Stimulated activated CD4-positive, alpha-beta T cell treated with anti-CD3 and anti-CD28 coated beads, Interleukin-12 subunit alpha, Interleukin-12 subunit beta, amount 100 ng/mL, for 48 hours (primary cell): ENCODE data around the gene ANKRD40CL.

Source experiments
- DNase-seq, 3 donors: peaks; one replicate each; pipeline ENCODE4 v3.0.0-alpha.2; 2020; ENCODE audit warnings: low read depth in 2 of 3, low spot score in 1 of 3

Gene ANKRD40CL

DNA sequence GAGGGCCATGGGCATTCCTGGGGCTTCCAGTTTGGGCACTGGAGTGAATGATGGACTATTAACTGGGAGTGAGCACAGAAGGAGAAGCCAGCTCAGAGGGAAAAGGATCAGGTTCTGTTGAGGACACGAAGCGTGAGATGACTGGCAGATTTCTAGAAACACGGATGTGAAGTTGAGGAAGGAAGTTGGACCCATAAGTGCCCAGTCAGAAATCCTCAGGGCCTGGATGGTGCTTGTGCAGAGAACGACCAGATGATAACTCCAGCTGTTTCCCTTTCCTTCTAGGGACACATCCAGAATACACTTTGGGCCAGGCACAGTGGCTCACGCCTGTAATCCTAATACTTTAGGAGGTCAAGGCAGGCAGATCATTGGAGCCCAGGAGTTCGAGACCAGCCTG lies 23.3 kb upstream of the ANKRD40CL start:
- DNase-seq = no peak

DNA sequence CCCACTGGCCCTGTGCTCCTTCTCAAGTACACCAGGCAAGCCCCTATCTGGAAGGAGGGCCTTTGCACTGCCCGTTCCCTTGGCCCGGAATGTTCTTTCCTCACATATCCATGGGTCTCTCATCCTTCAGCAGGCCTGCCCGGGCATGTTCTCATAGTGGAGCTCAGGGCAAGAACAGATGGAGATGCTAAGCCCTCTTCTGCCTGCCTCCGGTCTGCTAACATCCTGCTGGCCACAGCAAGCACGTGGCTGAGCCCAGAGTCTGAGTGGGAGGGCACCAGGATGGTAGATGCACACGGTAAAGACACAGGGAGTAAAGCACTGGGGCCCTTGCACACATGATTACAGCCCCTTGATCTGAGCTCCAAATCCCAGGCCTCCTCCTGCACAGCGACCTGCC lies 19.8 kb upstream of the ANKRD40CL start:
- no peak for DNase-seq

DNA sequence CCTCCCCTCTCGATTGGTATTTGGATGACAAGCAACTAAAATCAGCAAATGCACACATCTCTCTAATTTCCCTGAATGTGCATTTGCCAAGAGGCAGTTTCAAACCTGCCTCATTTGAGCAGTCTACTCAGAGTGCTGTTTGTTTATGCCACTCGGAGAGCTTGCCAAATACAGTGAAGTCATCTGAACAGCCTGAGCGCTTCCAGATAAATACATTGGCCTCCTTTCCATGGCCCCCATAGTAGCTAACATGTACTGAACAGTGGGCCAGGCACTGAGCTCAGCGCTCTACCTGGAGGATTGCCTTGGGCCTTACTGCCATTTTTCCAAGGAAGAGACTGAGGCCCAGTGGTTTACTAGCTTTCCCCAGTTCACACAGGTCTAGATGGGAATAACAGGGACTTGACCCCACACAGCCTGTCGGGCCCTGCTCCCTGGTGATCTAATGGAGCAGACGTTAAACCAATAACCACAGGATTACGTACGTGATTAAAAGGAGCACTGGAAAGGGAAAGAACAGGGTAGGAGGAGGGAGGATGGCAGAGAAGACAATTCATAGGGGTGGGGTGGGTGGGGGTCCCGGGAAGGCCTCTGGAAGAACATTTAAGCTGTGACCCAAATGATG lies 18.7 kb upstream of the ANKRD40CL start:
- no peak for DNase-seq

- no peak for DNase-seq
Observed at GRCh38 chr17:50785126-50785525, 17.8 kb upstream of the ANKRD40CL start.

DNA sequence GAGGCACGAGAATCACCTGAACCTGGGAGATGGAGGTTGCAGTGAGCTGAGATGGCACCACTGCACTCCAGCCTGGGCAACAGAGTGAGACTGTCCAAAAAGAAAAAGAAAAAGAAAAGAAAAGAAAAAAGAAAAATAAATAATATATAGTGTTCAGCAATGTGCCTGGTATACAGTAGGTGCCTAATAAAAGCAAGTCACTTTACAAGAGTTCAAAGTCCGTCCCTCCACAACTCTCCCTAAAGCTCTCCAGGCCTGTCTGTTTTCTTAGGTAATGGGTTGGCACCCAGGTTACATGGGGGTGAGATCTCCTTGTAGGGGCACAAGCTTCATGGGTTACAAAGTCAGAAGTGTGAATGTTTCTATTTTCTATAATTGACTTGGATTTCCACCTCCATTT lies 16.6 kb upstream of the ANKRD40CL start:
- DNase-seq = no peak

- peak; percentile 74 to 85 (median 75) for DNase-seq
Observed at GRCh38 chr17:50783193-50783660, 15.9 kb upstream of the ANKRD40CL start.

- DNase-seq = no peak
Observed at GRCh38 chr17:50781167-50781566, 13.8 kb upstream of the ANKRD40CL start.

DNA sequence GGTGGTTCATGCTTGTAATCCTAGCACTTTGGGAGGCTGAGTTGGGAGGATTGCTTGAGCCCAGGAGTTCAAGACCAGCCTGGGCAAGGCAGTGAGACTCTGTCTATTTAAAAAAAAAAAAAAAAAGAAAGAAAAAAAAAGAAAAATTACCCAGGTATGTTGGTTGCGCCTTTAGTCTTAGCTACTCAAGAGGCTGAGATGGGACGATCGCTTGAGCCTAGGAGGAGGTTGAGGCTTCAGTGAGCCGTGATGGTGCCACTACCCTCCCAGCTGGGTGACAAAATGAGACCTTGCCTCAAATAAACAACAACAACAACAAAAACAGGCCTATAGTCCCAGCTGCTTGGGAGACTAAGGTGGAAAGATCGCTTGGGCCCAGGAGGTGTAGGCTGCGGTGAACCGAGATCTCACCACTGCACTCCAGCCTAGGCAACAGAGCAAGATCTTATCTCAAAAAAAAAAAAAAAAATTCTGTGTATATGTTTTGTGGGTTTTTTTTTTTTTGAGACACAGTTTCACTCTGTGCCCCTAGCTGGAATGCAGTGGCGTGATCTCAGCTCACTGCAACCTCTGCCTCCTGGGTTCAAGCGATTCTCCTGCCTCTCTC lies 12.5 kb upstream of the ANKRD40CL start:
- peak in 1 of 3 donors; percentile 12 for DNase-seq

GRCh38 chr17:50778988-50779387 lies 11.7 kb upstream of the ANKRD40CL start:
- DNase-seq = no peak

DNA sequence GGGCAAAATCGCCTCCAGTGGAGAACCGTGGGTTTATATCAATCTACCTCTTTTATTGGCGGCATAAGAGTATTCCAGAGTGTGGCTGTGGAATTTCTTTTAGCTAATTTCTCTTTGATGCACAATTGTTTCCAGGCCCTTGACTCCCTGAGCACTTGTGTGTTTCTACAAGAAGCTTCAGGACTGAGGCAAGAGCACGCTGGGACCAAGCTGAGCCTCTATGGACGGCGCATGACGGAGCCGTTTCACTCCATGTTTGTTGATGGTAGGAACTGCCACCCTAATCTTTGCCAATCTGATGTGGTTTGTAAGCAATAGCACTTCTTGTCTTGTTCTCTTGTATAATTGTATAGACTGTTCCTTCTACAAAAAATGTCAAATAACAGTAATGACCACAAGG lies 11.2 kb upstream of the ANKRD40CL start:
- no peak for DNase-seq

GRCh38 chr17:50775926-50776325 lies 8.6 kb upstream of the ANKRD40CL start:
- no peak for DNase-seq

- DNase-seq = no peak
Observed at GRCh38 chr17:50774225-50774803, 7.0 kb upstream of the ANKRD40CL start.

DNA sequence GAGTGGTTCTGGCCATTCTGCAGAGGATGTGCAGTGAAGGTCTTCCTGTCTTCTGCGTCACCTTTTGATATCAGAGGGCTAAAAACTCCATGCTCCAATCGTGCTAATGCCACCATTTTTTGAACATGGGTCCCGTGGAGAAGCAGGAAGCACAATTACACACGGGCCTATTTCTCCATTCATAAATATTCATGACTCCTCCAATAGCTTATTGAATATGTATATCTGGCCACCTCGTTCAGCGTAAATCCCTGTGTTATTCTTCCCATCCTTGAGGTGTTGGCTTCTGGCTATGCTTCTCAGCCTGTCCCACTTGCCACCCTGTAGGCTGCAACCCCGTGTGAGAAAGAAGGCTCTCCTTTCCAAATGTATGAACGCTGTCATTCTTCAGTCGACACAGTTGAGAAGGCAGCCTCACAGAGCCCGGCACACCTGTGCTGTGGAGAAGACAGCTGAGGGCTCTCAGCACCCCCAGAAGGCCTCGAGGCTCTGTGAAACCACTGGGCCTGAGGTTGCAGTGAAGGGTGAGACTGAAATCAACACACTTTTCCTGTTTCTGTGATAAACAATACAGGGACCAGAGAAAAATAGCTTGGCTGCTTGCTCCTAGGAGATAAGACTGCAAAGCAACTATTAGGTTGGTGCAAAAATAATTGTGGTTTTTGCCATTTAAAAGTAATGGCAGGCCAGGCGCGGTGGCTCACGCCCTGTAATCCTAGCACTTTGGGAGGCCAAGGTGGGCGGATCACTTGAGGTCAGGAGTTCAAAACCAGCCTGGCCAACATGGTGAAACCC lies 4.9 kb upstream of the ANKRD40CL start:
- DNase-seq = no peak

- no peak for DNase-seq
Observed at GRCh38 chr17:50770346-50770745, 3.0 kb upstream of the ANKRD40CL start.

- no peak for DNase-seq
Observed at GRCh38 chr17:50769884-50770283, 2.6 kb upstream of the ANKRD40CL start.

GRCh38 chr17:50768346-50768761 lies 1.0 kb upstream of the ANKRD40CL start:
- no peak for DNase-seq

DNA sequence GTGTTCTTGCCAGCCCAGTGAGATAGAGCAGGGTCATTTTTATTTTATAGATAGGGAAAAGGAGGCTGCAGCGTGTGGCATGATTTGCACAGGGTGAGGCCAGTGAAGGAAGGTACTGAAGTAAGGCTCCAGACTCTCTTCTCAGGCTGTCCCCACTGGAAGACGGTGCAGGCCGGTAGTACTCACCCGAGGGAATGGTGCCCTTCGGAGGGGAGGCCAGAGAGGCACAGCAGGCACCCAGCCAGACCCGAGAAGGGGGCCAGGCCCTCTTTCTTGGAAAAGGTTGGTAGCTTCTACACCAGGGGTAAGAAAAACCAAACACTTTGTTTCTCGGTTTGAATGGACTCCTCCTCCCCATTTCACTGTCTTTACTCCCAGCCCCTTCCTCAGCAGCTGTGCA lies 288 bp downstream of the ANKRD40CL start:
- no peak for DNase-seq

GRCh38 chr17:50766222-50767023 lies 895 bp downstream of the ANKRD40CL start:
- no peak for DNase-seq

DNA sequence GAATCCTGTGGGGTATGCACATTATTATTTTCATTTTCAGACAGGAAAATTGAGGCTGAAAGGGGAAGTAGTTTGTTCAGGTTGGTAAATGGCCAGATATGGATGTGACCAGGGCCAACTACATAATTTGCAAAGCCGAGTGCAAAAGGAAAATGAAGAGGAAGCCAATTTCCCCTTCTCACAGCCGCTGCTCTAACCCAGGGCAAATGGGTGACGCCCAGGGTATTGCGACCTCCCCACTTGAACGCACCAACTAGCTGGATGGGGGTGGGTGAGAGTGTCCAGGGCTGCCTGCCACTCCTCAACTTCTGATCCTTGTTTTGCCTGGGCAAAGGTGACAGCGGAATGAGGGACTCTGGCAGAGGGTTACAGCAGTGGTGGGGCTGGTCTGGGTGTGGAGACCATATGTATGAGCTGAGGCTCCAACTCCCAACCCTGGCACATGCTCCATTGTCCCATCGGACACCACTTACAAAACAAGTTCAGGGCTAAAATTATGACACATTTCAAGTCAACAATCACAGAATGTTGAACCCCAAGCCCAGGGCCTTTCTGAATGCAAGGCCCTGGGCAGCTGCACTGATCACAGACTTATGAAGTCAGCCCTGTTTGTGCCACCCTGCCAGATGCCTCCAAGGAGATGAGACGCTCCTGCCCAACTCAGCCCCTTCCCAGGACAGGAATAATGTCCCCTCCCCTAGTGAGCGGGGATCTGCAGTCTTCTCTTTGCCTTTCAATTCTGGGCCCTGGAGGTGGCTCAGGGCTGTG lies 1.7 kb downstream of the ANKRD40CL start:
- no peak for DNase-seq

DNA sequence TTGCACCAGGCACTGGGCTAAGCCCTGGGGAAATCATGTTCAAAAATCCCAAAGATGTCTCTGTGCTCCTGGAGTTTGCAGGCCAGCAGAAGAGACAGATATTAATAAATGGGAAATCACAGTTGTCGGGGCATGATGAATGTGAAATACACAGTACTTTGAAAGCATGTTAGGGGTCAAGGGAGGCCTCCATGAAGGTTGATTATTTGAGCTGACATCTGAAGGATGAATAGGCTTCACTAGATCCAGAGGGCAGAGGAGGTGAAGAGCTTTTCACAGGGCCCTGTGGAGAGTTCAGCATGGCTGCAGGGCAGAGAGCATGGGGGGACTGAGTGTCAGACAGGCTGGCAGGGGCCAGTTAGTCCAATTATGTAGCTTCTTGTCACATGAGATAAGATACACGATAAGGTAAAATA lies 2.6 kb downstream of the ANKRD40CL start:
- DNase-seq = no peak
